ENCODE data around the gene PMAIP1.

PMAIP1 gene

GRCh38 chr18:59941331-59941730 lies 41.5 kb downstream of the PMAIP1 start:
- no peak for FAIRE-seq

DNA sequence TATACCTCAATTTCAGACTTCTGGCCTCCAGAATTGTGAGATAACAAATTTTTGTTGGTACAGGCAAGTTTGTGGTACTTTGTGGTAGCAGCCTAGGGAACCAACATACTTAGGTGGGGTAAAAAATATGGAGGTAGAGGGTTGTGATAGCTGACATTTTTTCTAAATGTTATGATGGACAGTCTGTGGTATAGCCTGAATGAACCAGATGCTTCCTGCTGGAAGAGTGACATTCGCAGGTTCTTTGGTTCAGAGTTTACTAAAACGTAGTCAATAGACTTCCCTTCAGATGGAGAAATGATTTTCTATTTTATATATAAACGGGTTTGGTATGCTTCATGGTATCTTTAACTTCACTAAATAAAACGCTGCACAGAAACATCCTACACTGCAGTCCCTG lies 42.8 kb downstream of the PMAIP1 start:
- no peak for TF ChIP-seq CTCF (IDR thresholded peaks at IDR 0.05; ENCODE audit: insufficient read depth, missing control alignments)
- no peak for DNase-seq (ENCODE audit: insufficient read length, low spot score)
- no peak for FAIRE-seq

More at GRCh38 chr18:59941331-59941730, 41.5 kb downstream of the PMAIP1 start:
- no peak for DNase-seq (ENCODE audit: insufficient read length, low spot score)
- no peak for TF ChIP-seq CTCF (IDR thresholded peaks at IDR 0.05; ENCODE audit: insufficient read depth, missing control alignments)

DNA sequence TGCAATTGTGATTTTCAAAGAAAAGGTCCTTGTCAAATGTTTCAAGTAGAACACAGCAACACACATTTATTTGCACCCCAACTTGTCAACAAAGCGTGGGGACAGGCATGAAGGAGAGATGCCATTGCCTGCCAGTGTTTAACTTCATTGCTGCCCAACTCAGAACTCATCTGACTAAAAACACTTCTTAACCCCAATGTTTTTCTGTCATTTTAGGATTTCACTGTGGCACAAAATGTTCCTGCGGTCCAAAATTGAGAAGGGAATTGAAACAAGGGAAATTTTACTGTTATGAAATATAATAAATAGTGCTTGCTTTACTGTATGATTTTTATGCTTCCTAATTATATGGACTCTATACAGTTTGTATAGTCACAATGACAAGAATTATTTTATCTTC lies 45.7 kb downstream of the PMAIP1 start:
- no peak for TF ChIP-seq CTCF (IDR thresholded peaks at IDR 0.05; ENCODE audit: insufficient read depth, missing control alignments)
- FAIRE-seq = no peak

GRCh38 chr18:59950215-59950944 lies 50.6 kb downstream of the PMAIP1 start:
- TF ChIP-seq CTCF (IDR thresholded peaks at IDR 0.05; ENCODE audit: insufficient read depth, missing control alignments) = no peak
- FAIRE-seq = peak; percentile 89
- DNase-seq (ENCODE audit: insufficient read length, low spot score) = no peak

More for the DNA sequence above, 45.7 kb downstream of the PMAIP1 start:
- no peak for DNase-seq (ENCODE audit: insufficient read length, low spot score)

DNA sequence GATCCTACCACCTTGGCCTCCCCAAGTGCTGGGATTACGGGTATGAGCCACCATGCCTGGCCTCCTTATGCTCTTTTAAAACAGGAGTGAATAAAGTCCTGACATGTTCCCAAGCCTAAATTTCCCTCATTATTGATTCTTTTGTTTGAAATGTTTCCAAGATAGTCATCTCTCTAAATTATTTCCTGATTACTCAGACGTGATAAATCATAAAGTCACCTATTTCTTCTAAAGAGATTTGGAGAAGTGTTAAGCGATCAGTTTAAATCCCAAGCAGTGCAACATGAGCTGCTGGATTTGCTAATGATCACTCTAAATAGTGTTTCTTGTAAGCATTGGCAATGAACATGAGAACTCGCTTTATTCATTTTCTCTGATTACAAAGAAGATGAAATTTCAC lies 51.8 kb downstream of the PMAIP1 start:
- no peak for FAIRE-seq
- DNase-seq (ENCODE audit: insufficient read length, low spot score) = no peak
- TF ChIP-seq CTCF (IDR thresholded peaks at IDR 0.05; ENCODE audit: insufficient read depth, missing control alignments) = no peak

DNA sequence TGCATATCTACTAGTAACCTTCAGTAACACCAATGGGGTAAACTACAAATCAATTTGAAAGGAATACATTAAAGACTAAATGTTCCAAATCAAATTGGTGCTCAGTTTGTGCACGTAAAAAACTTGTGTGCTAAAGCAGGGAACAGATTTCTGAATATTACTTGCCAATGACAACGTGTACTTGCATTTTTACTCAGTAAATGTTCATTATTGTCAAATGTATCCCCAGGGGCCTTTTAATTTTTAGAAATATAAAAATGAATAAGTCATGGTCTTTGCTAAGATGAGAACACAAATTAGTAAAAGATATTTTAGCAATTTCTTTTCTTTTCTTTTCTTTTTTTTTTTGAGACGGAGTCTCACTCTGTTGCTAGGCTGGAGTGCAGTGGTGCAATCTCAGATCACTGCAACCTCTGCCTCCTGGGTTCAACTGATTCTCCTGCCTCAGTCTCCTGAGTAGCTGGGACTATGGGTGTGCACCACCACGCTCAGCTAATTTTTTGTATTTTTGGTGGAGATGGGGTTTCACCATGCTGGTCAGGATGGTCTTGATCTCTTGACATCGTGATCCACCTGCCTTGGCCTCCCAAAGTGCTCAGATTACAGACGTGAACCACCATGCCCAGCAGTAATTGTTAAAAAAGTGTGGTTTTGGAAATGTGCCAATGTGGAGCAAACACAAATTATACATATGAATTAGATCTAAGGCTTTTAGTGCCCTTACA lies 52.6 kb downstream of the PMAIP1 start:
- no peak for DNase-seq (ENCODE audit: insufficient read length, low spot score)
- no peak for FAIRE-seq
- TF ChIP-seq CTCF (IDR thresholded peaks at IDR 0.05; ENCODE audit: insufficient read depth, missing control alignments) = no peak

All from D721Med (cell line).